Stimulated activated CD4-positive, alpha-beta T cell treated with anti-CD3 and anti-CD28 coated beads, Interleukin-4, amount 100 ng/mL, for 1 hour (primary cell): ENCODE results near the gene KPNA1.

Experiments
- DNase-seq: peaks from one replicate; pipeline ENCODE4 v3.0.0-alpha.2; 2020

Gene KPNA1

GRCh38 chr3:122410639-122411038 lies 104.1 kb downstream of the KPNA1 start:
- DNase-seq, result no peak

GRCh38 chr3:122410111-122410510 lies 104.6 kb downstream of the KPNA1 start:
- DNase-seq, result no peak

- no peak for DNase-seq
These were observed 105.3 kb downstream of the KPNA1 start for GRCh38 chr3:122409446-122409845.

- DNase-seq, result no peak
These were observed 106.8 kb downstream of the KPNA1 start for GRCh38 chr3:122407946-122408345.

- DNase-seq, result no peak
These were observed 108.5 kb downstream of the KPNA1 start for GRCh38 chr3:122406198-122406597.

GRCh38 chr3:122405015-122405414 lies 109.7 kb downstream of the KPNA1 start:
- no peak for DNase-seq

- DNase-seq, result no peak
These were observed 111.2 kb downstream of the KPNA1 start for GRCh38 chr3:122403489-122403888.

GRCh38 chr3:122398920-122399319 lies 115.8 kb downstream of the KPNA1 start:
- no peak for DNase-seq

- DNase-seq, result no peak
These were observed 117.5 kb downstream of the KPNA1 start for GRCh38 chr3:122397201-122397600.

- no peak for DNase-seq
These were observed 118.2 kb downstream of the KPNA1 start for GRCh38 chr3:122396511-122396910.

- no peak for DNase-seq
These were observed 119.2 kb downstream of the KPNA1 start for GRCh38 chr3:122395582-122395981.

- no peak for DNase-seq
These were observed 120.6 kb downstream of the KPNA1 start for GRCh38 chr3:122394173-122394572.

- DNase-seq, result no peak
These were observed 121.6 kb downstream of the KPNA1 start for GRCh38 chr3:122392868-122393844.

GRCh38 chr3:122391681-122392446 lies 122.9 kb downstream of the KPNA1 start:
- no peak for DNase-seq

GRCh38 chr3:122390665-122391064 lies 124.1 kb downstream of the KPNA1 start:
- DNase-seq, result no peak

- no peak for DNase-seq
These were observed 124.8 kb downstream of the KPNA1 start for GRCh38 chr3:122389892-122390291.

GRCh38 chr3:122389197-122389596 lies 125.5 kb downstream of the KPNA1 start:
- no peak for DNase-seq

GRCh38 chr3:122387709-122388108 lies 127.0 kb downstream of the KPNA1 start:
- DNase-seq, result no peak

GRCh38 chr3:122383771-122384697 lies 130.7 kb downstream of the KPNA1 start, which contains the start of gene FAM162A:
FAM162A (plus strand) TSS chr3:122384182; CDS start chr3:122384266, 84 bp downstream.
- DNase-seq, result peak; percentile 94

- peak; percentile 88 for DNase-seq
These were observed 131.7 kb downstream of the KPNA1 start, which contains the start of gene MIX23 for GRCh38 chr3:122382888-122383666. MIX23 (minus strand) TSS chr3:122383231; CDS start chr3:122383224, 7 bp downstream.

GRCh38 chr3:122377975-122378374 lies 136.8 kb downstream of the KPNA1 start:
- no peak for DNase-seq

GRCh38 chr3:122374034-122374433 lies 140.7 kb downstream of the KPNA1 start:
- DNase-seq, result no peak
